ENCODE results near the gene APOOL.
"Not testable (repeated sequence)": the region's sequence is repeated elsewhere in the genome, so short reads cannot be mapped to it uniquely, and the experiment has no call there.

Gene APOOL

GRCh38 chrX:85031505-85031904, 27.8 kb downstream of the APOOL start:
- peaks cover 10% of the 10 kb centered on the region for H3K36me3 Mint-ChIP-seq
- H3K9me3 Mint-ChIP-seq = no peaks in the 10 kb centered on the region
- H3K4me3 Mint-ChIP-seq = no peak overlapping the region
- H3K4me1 Mint-ChIP-seq = no peaks in the 10 kb centered on the region
- H3K27me3 Mint-ChIP-seq = no peaks in the 10 kb centered on the region
- H3K27ac Mint-ChIP-seq = no peak overlapping the region
- no peak for ATAC-seq

- Mint-ChIP-seq H3K27ac (no peak overlapping the region), H3K36me3 (peaks cover 31% of the 10 kb centered on the region), H3K4me1 (peaks cover 6% of the 10 kb centered on the region), H3K9me3 (peaks cover 6% of the 10 kb centered on the region), H3K27me3 (no peaks in the 10 kb centered on the region), H3K4me3 (no peak overlapping the region)
- ATAC-seq = no peak
These were observed 33.4 kb downstream of the APOOL start for GRCh38 chrX:85037114-85037513.

GRCh38 chrX:85051627-85052026, 48.0 kb downstream of the APOOL start:
- Mint-ChIP-seq H3K36me3 (peaks cover 2% of the 10 kb centered on the region), H3K27ac (no peak overlapping the region), H3K9me3 (no peaks in the 10 kb centered on the region), H3K4me3 (no peak overlapping the region), H3K4me1 (no peaks in the 10 kb centered on the region), H3K27me3 (no peaks in the 10 kb centered on the region)
- ATAC-seq = no peak

GRCh38 chrX:85052205-85052604, 48.5 kb downstream of the APOOL start:
- no peak for ATAC-seq
- Mint-ChIP-seq H3K4me1 (no peaks in the 10 kb centered on the region), H3K27me3 (no peaks in the 10 kb centered on the region), H3K27ac (no peak overlapping the region), H3K36me3 (peaks cover 6% of the 10 kb centered on the region), H3K9me3 (no peaks in the 10 kb centered on the region), H3K4me3 (no peak overlapping the region)

- Mint-ChIP-seq H3K27ac (no peak overlapping the region), H3K4me3 (no peak overlapping the region), H3K9me3 (no peaks in the 10 kb centered on the region), H3K4me1 (no peaks in the 10 kb centered on the region), H3K27me3 (no peaks in the 10 kb centered on the region), H3K36me3 (peaks cover 6% of the 10 kb centered on the region)
- no peak for ATAC-seq
These were observed 49.1 kb downstream of the APOOL start for GRCh38 chrX:85052636-85053343.

GRCh38 chrX:85065512-85066198, 62.0 kb downstream of the APOOL start:
- no peak overlapping the region for H3K27ac Mint-ChIP-seq
- no peaks in the 10 kb centered on the region for H3K9me3 Mint-ChIP-seq
- ATAC-seq = no peak
- H3K27me3 Mint-ChIP-seq = no peaks in the 10 kb centered on the region
- H3K36me3 Mint-ChIP-seq = peaks cover 60% of the 10 kb centered on the region
- H3K4me1 Mint-ChIP-seq = no peaks in the 10 kb centered on the region
- no peak overlapping the region for H3K4me3 Mint-ChIP-seq

GRCh38 chrX:85077247-85077646, 73.6 kb downstream of the APOOL start:
- not testable (repeated sequence) for ATAC-seq, H3K27me3 Mint-ChIP-seq, H3K4me3 Mint-ChIP-seq, H3K9me3 Mint-ChIP-seq, H3K27ac Mint-ChIP-seq, H3K4me1 Mint-ChIP-seq
- peaks cover 35% of the 10 kb centered on the region for H3K36me3 Mint-ChIP-seq

- Mint-ChIP-seq H3K36me3 (peaks cover 44% of the 10 kb centered on the region), H3K4me3 (no peak overlapping the region), H3K27ac (no peak overlapping the region), H3K4me1 (no peaks in the 10 kb centered on the region), H3K9me3 (no peaks in the 10 kb centered on the region), H3K27me3 (no peaks in the 10 kb centered on the region)
- ATAC-seq = no peak
These were observed 81.2 kb downstream of the APOOL start for GRCh38 chrX:85084770-85085393.

- H3K27me3 Mint-ChIP-seq = no peaks in the 10 kb centered on the region
- H3K27ac Mint-ChIP-seq = no peak overlapping the region
- H3K9me3 Mint-ChIP-seq = no peaks in the 10 kb centered on the region
- H3K36me3 Mint-ChIP-seq = peaks cover 45% of the 10 kb centered on the region
- no peaks in the 10 kb centered on the region for H3K4me1 Mint-ChIP-seq
- no peak overlapping the region for H3K4me3 Mint-ChIP-seq
- ATAC-seq = no peak
These were observed 85.7 kb downstream of the APOOL start for GRCh38 chrX:85089321-85089840.

GRCh38 chrX:85107407-85107806, 103.7 kb downstream of the APOOL start:
- Mint-ChIP-seq H3K36me3 (no peaks in the 10 kb centered on the region), H3K27ac (no peak overlapping the region), H3K9me3 (no peaks in the 10 kb centered on the region), H3K4me1 (peaks cover 4% of the 10 kb centered on the region), H3K4me3 (no peak overlapping the region), H3K27me3 (no peaks in the 10 kb centered on the region)
- no peak for ATAC-seq

- Mint-ChIP-seq H3K27me3 (no peaks in the 10 kb centered on the region), H3K4me3 (no peak overlapping the region), H3K27ac (no peak overlapping the region), H3K9me3 (no peaks in the 10 kb centered on the region), H3K4me1 (peaks cover 7% of the 10 kb centered on the region), H3K36me3 (no peaks in the 10 kb centered on the region)
- ATAC-seq = no peak
These were observed 104.5 kb downstream of the APOOL start for GRCh38 chrX:85108165-85108564.

- no peak overlapping the region for H3K27ac Mint-ChIP-seq
- H3K9me3 Mint-ChIP-seq = no peaks in the 10 kb centered on the region
- peaks cover 7% of the 10 kb centered on the region for H3K4me1 Mint-ChIP-seq
- H3K4me3 Mint-ChIP-seq = no peak overlapping the region
- no peak for ATAC-seq
- no peaks in the 10 kb centered on the region for H3K27me3 Mint-ChIP-seq
- no peaks in the 10 kb centered on the region for H3K36me3 Mint-ChIP-seq
These were observed 105.6 kb downstream of the APOOL start for GRCh38 chrX:85109235-85109634.

- H3K4me3 Mint-ChIP-seq = no peak overlapping the region
- H3K9me3 Mint-ChIP-seq = no peaks in the 10 kb centered on the region
- no peak overlapping the region for H3K27ac Mint-ChIP-seq
- no peak for ATAC-seq
- H3K27me3 Mint-ChIP-seq = peaks cover 11% of the 10 kb centered on the region
- peaks cover 7% of the 10 kb centered on the region for H3K4me1 Mint-ChIP-seq
- no peaks in the 10 kb centered on the region for H3K36me3 Mint-ChIP-seq
These were observed 107.7 kb downstream of the APOOL start for GRCh38 chrX:85111347-85111746.

- Mint-ChIP-seq H3K27me3 (peaks cover 11% of the 10 kb centered on the region), H3K36me3 (no peaks in the 10 kb centered on the region), H3K27ac (no peak overlapping the region), H3K4me1 (peaks cover 7% of the 10 kb centered on the region), H3K4me3 (no peak overlapping the region), H3K9me3 (no peaks in the 10 kb centered on the region)
- ATAC-seq = no peak
These were observed 108.6 kb downstream of the APOOL start for GRCh38 chrX:85112293-85112692.

GRCh38 chrX:85113746-85114145, 110.1 kb downstream of the APOOL start:
- Mint-ChIP-seq H3K9me3 (no peaks in the 10 kb centered on the region), H3K27ac (no peak overlapping the region)
- ATAC-seq = no peak

GRCh38 chrX:85114171-85114570, 110.5 kb downstream of the APOOL start:
- no peak overlapping the region for H3K4me3 Mint-ChIP-seq
- no peaks in the 10 kb centered on the region for H3K36me3 Mint-ChIP-seq
- peaks cover 11% of the 10 kb centered on the region for H3K27me3 Mint-ChIP-seq

More at GRCh38 chrX:85113746-85114145, 110.1 kb downstream of the APOOL start:
- peaks cover 7% of the 10 kb centered on the region for H3K4me1 Mint-ChIP-seq
- H3K36me3 Mint-ChIP-seq = no peaks in the 10 kb centered on the region
- no peak overlapping the region for H3K4me3 Mint-ChIP-seq
- peaks cover 11% of the 10 kb centered on the region for H3K27me3 Mint-ChIP-seq

More at GRCh38 chrX:85114171-85114570, 110.5 kb downstream of the APOOL start:
- no peaks in the 10 kb centered on the region for H3K9me3 Mint-ChIP-seq
- H3K4me1 Mint-ChIP-seq = peaks cover 7% of the 10 kb centered on the region
- no peak for ATAC-seq
- no peak overlapping the region for H3K27ac Mint-ChIP-seq
